DND-41 (cell line): ENCODE results near the gene ZNF554.

Experiments
- EZH2 ChIP-seq: IDR thresholded peaks from 3 replicates; pipeline ENCODE4 v1.6.1; 2012; ENCODE audit warnings: borderline replicate concordance, low read depth, mild to moderate bottlenecking, moderate library complexity, low read length, inconsistent platforms; ENCODE audit not compliant: severe bottlenecking
- TF ChIP-seq, protein P1 (sequence below): IDR thresholded peaks from 2 replicates; pipeline ENCODE4 v1.5.1; 2012; ENCODE audit warnings: borderline replicate concordance, low read length, moderate library complexity, mild to moderate bottlenecking; ENCODE audit not compliant: poor library complexity, severe bottlenecking; ENCODE audit errors: extremely low read depth

- TF ChIP-seq, protein P1, sequence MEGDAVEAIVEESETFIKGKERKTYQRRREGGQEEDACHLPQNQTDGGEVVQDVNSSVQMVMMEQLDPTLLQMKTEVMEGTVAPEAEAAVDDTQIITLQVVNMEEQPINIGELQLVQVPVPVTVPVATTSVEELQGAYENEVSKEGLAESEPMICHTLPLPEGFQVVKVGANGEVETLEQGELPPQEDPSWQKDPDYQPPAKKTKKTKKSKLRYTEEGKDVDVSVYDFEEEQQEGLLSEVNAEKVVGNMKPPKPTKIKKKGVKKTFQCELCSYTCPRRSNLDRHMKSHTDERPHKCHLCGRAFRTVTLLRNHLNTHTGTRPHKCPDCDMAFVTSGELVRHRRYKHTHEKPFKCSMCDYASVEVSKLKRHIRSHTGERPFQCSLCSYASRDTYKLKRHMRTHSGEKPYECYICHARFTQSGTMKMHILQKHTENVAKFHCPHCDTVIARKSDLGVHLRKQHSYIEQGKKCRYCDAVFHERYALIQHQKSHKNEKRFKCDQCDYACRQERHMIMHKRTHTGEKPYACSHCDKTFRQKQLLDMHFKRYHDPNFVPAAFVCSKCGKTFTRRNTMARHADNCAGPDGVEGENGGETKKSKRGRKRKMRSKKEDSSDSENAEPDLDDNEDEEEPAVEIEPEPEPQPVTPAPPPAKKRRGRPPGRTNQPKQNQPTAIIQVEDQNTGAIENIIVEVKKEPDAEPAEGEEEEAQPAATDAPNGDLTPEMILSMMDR, result no peak
- no peak for TF ChIP-seq EZH2
Observed at GRCh38 chr19:2788237-2788636, 31.4 kb upstream of the ZNF554 start.
